ENCODE data around the gene SLC2A4RG. TPM values are rescaled to one million over a fixed set of nuclear protein-coding genes. Genes with fewer than 3 reads are reported as not detected.

Gene SLC2A4RG
- total and polyA plus RNA-seq, 2 of the 13 experiments (the other 11 are each of a cell fraction or from before 2014, with no cell fraction given): 91.4 to 95.9 TPM

- TF ChIP-seq SNAPC4 (CRISPR knock-in tag; IDR thresholded peaks at IDR 0.05): peak; percentile 91
- TF ChIP-seq THYN1 (CRISPR knock-in tag; IDR thresholded peaks at IDR 0.05; ENCODE audit: borderline replicate concordance, low read depth): 0 out of 2 replicates have a peak, but pooled peaks have one; percentile 72
- TF ChIP-seq NR2F2 (IDR thresholded peaks at IDR 0.05; ENCODE audit: borderline replicate concordance, low read depth): 0 out of 2 replicates have a peak, but pooled peaks have one; percentile 32
- peak; percentile 86; the same call in 1 of the 2 replicates for TF ChIP-seq ESRRA (CRISPR knock-in tag; IDR thresholded peaks at IDR 0.05; ENCODE audit: low read depth)
- peak; percentile 98 for TF ChIP-seq ERF (CRISPR knock-in tag; IDR thresholded peaks at IDR 0.05)
- TF ChIP-seq ZNF674 (CRISPR knock-in tag; IDR thresholded peaks at IDR 0.05; ENCODE audit: low read depth): 0 out of 2 replicates have a peak, but pooled peaks have one; percentile 70
- no peak for TF ChIP-seq ZNF18 (CRISPR knock-in tag; IDR thresholded peaks at IDR 0.05; ENCODE audit: insufficient replicate concordance)
- TF ChIP-seq SIN3A (IDR thresholded peaks at IDR 0.05; ENCODE audit: borderline replicate concordance, low read depth, low read length): peak; percentile 95
- TF ChIP-seq KAT8 (CRISPR knock-in tag; IDR thresholded peaks at IDR 0.05): peak; percentile 90
- TF ChIP-seq YEATS2 (CRISPR knock-in tag; IDR thresholded peaks at IDR 0.05; ENCODE audit: borderline replicate concordance): peak; percentile 93; the same call in 1 of the 2 replicates
- TF ChIP-seq ZNF614 (CRISPR knock-in tag; IDR thresholded peaks at IDR 0.05; ENCODE audit: borderline replicate concordance): peak; percentile 98
- TF ChIP-seq LCORL (IDR thresholded peaks at IDR 0.05): 0 out of 2 replicates have a peak, but pooled peaks have one; percentile 37
- peak; percentile 98 for TF ChIP-seq LCORL (CRISPR knock-in tag; IDR thresholded peaks at IDR 0.05)
- peak; percentile 96 for TF ChIP-seq BRCA1 (CRISPR knock-in tag; IDR thresholded peaks at IDR 0.05)
- peak; percentile 91 for TF ChIP-seq MAX (IDR thresholded peaks at IDR 0.05)
- peak; percentile 67 for TF ChIP-seq PHF20 (CRISPR knock-in tag; IDR thresholded peaks at IDR 0.05)
- peak; percentile 43; the same call in 1 of the 2 replicates for TF ChIP-seq ATF3 (CRISPR knock-in tag; IDR thresholded peaks at IDR 0.05)
- TF ChIP-seq ZNF782 (CRISPR knock-in tag; IDR thresholded peaks at IDR 0.05; ENCODE audit: borderline replicate concordance): peak; percentile 89; the same call in 1 of the 2 replicates
- TF ChIP-seq ZNF777 (CRISPR knock-in tag; IDR thresholded peaks at IDR 0.05): peak; percentile 72; the same call in 1 of the 2 replicates
- peak; percentile 98 for TF ChIP-seq ZGPAT (CRISPR knock-in tag; IDR thresholded peaks at IDR 0.05)
- no peak for TF ChIP-seq SUZ12 (IDR thresholded peaks at IDR 0.05; ENCODE audit: low read depth, low read length)
These were observed 1.2 kb downstream of the SLC2A4RG start (continued) for GRCh38 chr20:63740627-63741353.

Measured in HepG2 (cell line).